Parathyroid adenoma (tissue), 2 donors: ENCODE data around the gene NRXN3.

ENCODE experiments used
- H2AFZ ChIP-seq: fragments of 300-600 bp; sonication (generic); one replicate; pipeline ENCODE4 v1.7.0; 2017; ENCODE audit warnings: antibody characterized with exemption, mild to moderate bottlenecking
- H3K27ac ChIP-seq: fragments of 300-600 bp; sonication (generic); one replicate; pipeline ENCODE4 v1.7.0; 2017
- H3K27me3 ChIP-seq: fragments of 300-600 bp; sonication (generic); one replicate; pipeline ENCODE4 v1.7.0; 2017; ENCODE audit warnings: low read length; ENCODE audit not compliant: control insufficient read depth, insufficient read depth
- H3K36me3 ChIP-seq: fragments of 300-600 bp; sonication (generic); one replicate; pipeline ENCODE4 v1.7.0; 2017; ENCODE audit warnings: low read length; ENCODE audit not compliant: control insufficient read depth, insufficient read depth
- H3K4me1 ChIP-seq: fragments of 300-600 bp; sonication (generic); one replicate; pipeline ENCODE4 v1.7.0; 2017; ENCODE audit warnings: control low read depth
- H3K4me2 ChIP-seq: fragments of 300-600 bp; sonication (generic); one replicate; pipeline ENCODE4 v1.7.0; 2017; ENCODE audit warnings: low read length
- H3K4me3 ChIP-seq: fragments of 300-600 bp; sonication (generic); one replicate; pipeline ENCODE4 v1.7.0; 2017; ENCODE audit warnings: low read depth, low read length
- H3K79me2 ChIP-seq: fragments of 300-600 bp; sonication (generic); one replicate; pipeline ENCODE4 v1.7.0; 2017; ENCODE audit warnings: control low read depth
- H3K9ac ChIP-seq: fragments of 300-600 bp; sonication (generic); one replicate; pipeline ENCODE4 v1.7.0; 2017; ENCODE audit warnings: mild to moderate bottlenecking
- H3K9me3 ChIP-seq: fragments of 300-600 bp; sonication (generic); one replicate; pipeline ENCODE4 v1.7.0; 2017; ENCODE audit warnings: low read length; ENCODE audit not compliant: control insufficient read depth
- CTCF ChIP-seq: fragments of 300-600 bp; sonication (generic); IDR thresholded peaks from one replicate; pipeline ENCODE4 v1.7.0; 2017; ENCODE audit warnings: antibody characterized with exemption, mild to moderate bottlenecking
- donor health status: primary hyperparathyroidism.

Gene NRXN3

GRCh38 chr14:79057333-79057732 lies 887.2 kb downstream of the NRXN3 start:
- H3K27me3 ChIP-seq = no peaks in the 10 kb centered on the region
- no peak overlapping the region for H3K4me2 ChIP-seq
- no peak overlapping the region for H3K4me3 ChIP-seq
- peaks cover 44% of the 10 kb centered on the region for H3K4me1 ChIP-seq
- no peak for TF ChIP-seq CTCF
- H3K79me2 ChIP-seq = no peaks in the 10 kb centered on the region
- H3K36me3 ChIP-seq = no peaks in the 10 kb centered on the region
- no peaks in the 10 kb centered on the region for H3K9me3 ChIP-seq
- peak overlapping the region; percentile 40 for H2AFZ ChIP-seq
- H3K9ac ChIP-seq = no peak overlapping the region
- H3K27ac ChIP-seq = no peak overlapping the region

- H3K79me2 ChIP-seq = no peaks in the 10 kb centered on the region
- TF ChIP-seq CTCF = no peak
- no peaks in the 10 kb centered on the region for H3K9me3 ChIP-seq
- no peak overlapping the region for H3K9ac ChIP-seq
- no peaks in the 10 kb centered on the region for H3K36me3 ChIP-seq
- H2AFZ ChIP-seq = peak overlapping the region; percentile 68
- H3K27me3 ChIP-seq = no peaks in the 10 kb centered on the region
- no peak overlapping the region for H3K4me3 ChIP-seq
- peak overlapping the region; percentile 40 for H3K27ac ChIP-seq
- H3K4me2 ChIP-seq = no peak overlapping the region
- H3K4me1 ChIP-seq = peaks cover 37% of the 10 kb centered on the region
Observed at GRCh38 chr14:79062226-79062625, 892.1 kb downstream of the NRXN3 start.

GRCh38 chr14:79064214-79064613 lies 894.0 kb downstream of the NRXN3 start:
- no peak overlapping the region for H3K4me3 ChIP-seq
- no peak overlapping the region for H3K27ac ChIP-seq
- H3K4me2 ChIP-seq = no peak overlapping the region
- H3K9me3 ChIP-seq = no peaks in the 10 kb centered on the region
- H2AFZ ChIP-seq = no peak overlapping the region
- H3K27me3 ChIP-seq = no peaks in the 10 kb centered on the region
- H3K9ac ChIP-seq = no peak overlapping the region
- H3K36me3 ChIP-seq = no peaks in the 10 kb centered on the region
- TF ChIP-seq CTCF = no peak
- no peaks in the 10 kb centered on the region for H3K79me2 ChIP-seq
- peaks cover 32% of the 10 kb centered on the region for H3K4me1 ChIP-seq

- Histone ChIP-seq H3K9ac (no peak overlapping the region), H3K4me3 (peak overlapping the region; percentile 28), H3K4me1 (peaks cover 75% of the 10 kb centered on the region), H3K79me2 (no peaks in the 10 kb centered on the region), H3K36me3 (no peaks in the 10 kb centered on the region), H3K27me3 (no peaks in the 10 kb centered on the region), H3K27ac (peak overlapping the region; percentile 89), H3K9me3 (no peaks in the 10 kb centered on the region), H2AFZ (no peak overlapping the region), H3K4me2 (peak overlapping the region; percentile 41)
- TF ChIP-seq CTCF = no peak
Observed at GRCh38 chr14:79074510-79074909, 904.3 kb downstream of the NRXN3 start.

- Histone ChIP-seq H3K4me2 (no peak overlapping the region), H3K27ac (peak overlapping the region; percentile 89), H3K4me1 (peaks cover 81% of the 10 kb centered on the region), H3K4me3 (no peak overlapping the region), H3K9ac (no peak overlapping the region), H3K79me2 (no peaks in the 10 kb centered on the region), H3K27me3 (no peaks in the 10 kb centered on the region), H3K9me3 (no peaks in the 10 kb centered on the region), H3K36me3 (no peaks in the 10 kb centered on the region), H2AFZ (peak overlapping the region; percentile 45)
- TF ChIP-seq CTCF = no peak
Observed at GRCh38 chr14:79076428-79076827, 906.3 kb downstream of the NRXN3 start.
